Activated naive CD4-positive, alpha-beta T cell treated with anti-CD3 and anti-CD28 coated beads for 36 hours (primary cell): ENCODE data around the gene RAB24. TPM values are rescaled to one million over a fixed set of nuclear protein-coding genes. Genes with fewer than 3 reads are reported as not detected.

Source experiments
- CTCF ChIA-PET: fragments of 350-600 bp; sonication (Branson Sonifier 250); formaldehyde crosslinking; loops from one replicate; lab custom pipeline; 2021; ENCODE audit warnings: antibody characterized with exemption; lab: Charles Lee
- DNase-seq: peaks from one replicate; pipeline ENCODE4 v3.0.0-alpha.2; 2020
- H3K27ac Mint-ChIP-seq: one replicate; pipeline ENCODE4 v1.8.0; 2021; ENCODE audit warnings: mild to moderate bottlenecking, mixed read lengths
- H3K27me3 Mint-ChIP-seq: one replicate; pipeline ENCODE4 v1.8.0; 2021; ENCODE audit warnings: low read depth, mixed read lengths
- H3K36me3 Mint-ChIP-seq: one replicate; pipeline ENCODE4 v1.8.0; 2021; ENCODE audit warnings: low read depth, mixed read lengths
- H3K4me1 Mint-ChIP-seq: one replicate; pipeline ENCODE4 v1.8.0; 2021; ENCODE audit warnings: low read depth, mixed read lengths
- H3K4me3 Mint-ChIP-seq: one replicate; pipeline ENCODE4 v1.8.0; 2021; ENCODE audit warnings: mild to moderate bottlenecking, moderate library complexity, mixed read lengths
- H3K9me3 Mint-ChIP-seq: one replicate; pipeline ENCODE4 v1.8.0; 2021; ENCODE audit warnings: mixed read lengths
- intact Hi-C: fragments of 100-400 bp; cut with micrococcal nuclease; formaldehyde crosslinking; loops from one replicate; pipeline ENCODE4 v1.15.1; 2023
- total RNA-seq, 2 experiments: library from RNA; stranded (reverse); gene quantifications; one replicate each; pipeline ENCODE4 v1.2.3, GENCODE V29; 2021

The RAB24 gene
- total RNA-seq, 2 experiments from 2014 or later = 10.9 to 13.2 TPM

DNA sequence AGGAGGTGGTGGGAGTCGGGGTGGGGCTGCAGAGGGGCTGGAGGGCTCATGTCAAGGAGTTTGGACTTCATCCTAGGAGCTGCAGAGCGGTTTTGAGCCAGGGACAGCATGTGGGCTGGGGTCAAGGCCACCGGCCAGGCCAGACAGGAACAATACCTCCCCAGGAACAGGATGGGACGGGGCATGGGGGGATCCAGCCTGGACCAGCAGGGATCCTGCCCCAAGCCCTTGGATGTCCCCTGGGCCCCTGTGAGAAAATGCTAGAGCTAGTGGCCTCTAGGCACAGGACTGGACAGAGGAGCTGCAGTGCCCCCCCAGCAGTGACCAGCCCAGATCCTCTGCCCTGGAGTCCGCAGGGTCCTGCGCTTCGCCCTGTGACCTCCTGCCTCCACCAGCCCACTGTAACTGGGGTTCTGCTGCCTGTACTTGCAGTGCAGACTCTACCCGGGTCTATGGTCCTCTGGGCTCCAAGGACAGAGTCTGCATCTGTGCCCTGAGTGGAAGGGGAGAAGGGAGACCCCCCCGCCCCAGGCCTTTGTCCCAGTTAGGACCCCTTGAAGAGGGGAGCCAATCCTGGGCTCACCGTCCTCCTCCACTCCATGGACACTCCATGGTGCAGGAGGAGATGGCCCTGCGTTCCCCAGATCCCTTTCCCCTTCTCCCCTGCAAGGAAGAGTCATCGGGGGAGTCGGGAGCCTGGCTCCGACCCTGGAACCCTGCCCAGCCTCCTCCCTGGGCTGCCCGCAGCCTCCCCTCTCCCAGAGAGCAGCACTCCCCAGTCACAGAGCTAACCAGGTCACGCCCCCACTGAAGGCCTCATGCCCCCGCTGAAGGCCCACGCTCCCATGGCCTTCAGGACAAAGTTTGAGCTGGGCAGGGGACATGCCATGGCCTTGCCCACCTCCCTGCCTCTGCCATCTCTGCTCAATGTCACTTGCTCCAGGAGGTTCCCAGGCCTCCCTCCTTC, 11.1 kb upstream of the RAB24 start:
- H3K4me3 Mint-ChIP-seq = no peak overlapping the region
- H3K4me1 Mint-ChIP-seq = peaks cover 24% of the 10 kb centered on the region
- CTCF ChIA-PET = interaction anchor here (1.1 to 1.5 kb wide), 3 partner anchors 101 to 186 kb away, joined by 3 read pairs; no protein-coding TSS in a partner anchor
- H3K27ac Mint-ChIP-seq = no peak overlapping the region
- peaks cover 3% of the 10 kb centered on the region for H3K27me3 Mint-ChIP-seq
- peaks cover 2% of the 10 kb centered on the region for H3K9me3 Mint-ChIP-seq
- H3K36me3 Mint-ChIP-seq = peaks cover 9% of the 10 kb centered on the region
- no peak for DNase-seq
- intact Hi-C loops = loop anchor here (5.0 to 10.0 kb wide), 2 partner anchors 670 to 777 kb away; partner anchors contain the start of genes RNF44 and TSPAN17

DNA sequence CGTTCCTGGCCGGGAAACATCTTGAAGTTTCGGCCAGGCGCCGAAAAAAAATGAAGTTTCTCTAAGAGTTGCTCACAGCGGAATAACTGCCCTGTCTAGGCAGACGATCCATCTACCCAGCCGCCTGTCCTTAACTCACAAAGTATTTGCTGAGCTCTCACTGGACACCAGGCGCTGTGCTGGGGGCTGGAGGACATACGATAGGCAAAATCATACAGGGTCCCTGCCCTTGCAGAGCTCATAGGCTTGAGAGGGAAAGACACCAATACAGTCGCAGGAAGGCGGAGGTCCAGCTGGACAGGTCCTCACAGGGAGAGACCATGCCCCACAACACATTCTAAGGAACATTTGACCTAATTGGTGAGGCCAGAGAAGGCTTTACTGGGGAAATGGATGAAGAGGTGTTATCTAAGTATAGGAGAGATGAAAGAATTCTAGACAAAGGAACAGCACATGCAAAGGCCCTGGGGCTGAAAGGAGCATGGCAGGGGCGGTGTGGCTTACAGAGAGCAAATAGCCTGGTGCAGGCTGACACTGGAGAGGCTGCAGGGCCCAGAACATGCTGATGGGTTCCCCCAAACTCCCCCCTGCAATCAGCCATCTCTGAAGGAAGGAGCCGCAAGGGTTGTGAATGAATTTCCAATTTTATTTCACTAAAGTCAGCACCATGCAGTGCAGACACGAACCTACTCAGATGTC, 10.2 kb upstream of the RAB24 start:
- CTCF ChIA-PET = interaction anchor here (0.6 to 2.4 kb wide), 14 partner anchors 57 to 294 kb away, joined by 3 to 21 read pairs (median 4); no protein-coding TSS in a partner anchor
- peaks cover 3% of the 10 kb centered on the region for H3K27me3 Mint-ChIP-seq

DNA sequence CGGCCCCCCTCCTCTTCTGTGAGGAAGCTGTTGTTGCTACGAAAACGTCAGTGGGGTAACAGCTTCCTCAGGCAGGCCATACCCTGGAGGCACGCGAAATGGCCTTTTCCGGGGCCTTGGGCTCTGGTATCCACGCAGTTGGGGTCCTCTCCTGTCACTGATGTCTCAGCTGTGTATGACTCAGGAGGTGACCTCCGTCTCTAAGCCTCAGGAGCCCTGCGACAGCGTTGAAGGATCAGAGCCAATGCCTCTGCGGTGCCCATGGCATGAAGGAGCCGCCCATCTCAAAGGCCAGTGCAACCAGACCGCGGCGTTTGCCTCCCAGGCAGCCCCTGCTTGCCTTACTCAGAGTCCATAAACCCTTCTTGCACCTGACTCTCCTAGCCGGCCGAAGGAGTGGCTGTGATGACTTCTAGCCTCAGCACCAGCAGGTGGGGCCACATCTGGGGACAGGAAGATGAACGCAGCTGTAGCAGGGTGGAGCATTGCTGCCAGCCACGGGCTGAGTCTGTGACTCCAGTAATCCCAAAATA, 9.2 kb upstream of the RAB24 start:
- Mint-ChIP-seq H3K4me1 (peaks cover 19% of the 10 kb centered on the region), H3K36me3 (peaks cover 6% of the 10 kb centered on the region), H3K27ac (peak overlapping the region; percentile 82), H3K27me3 (peaks cover 3% of the 10 kb centered on the region), H3K4me3 (peak overlapping the region; percentile 97), H3K9me3 (no peaks in the 10 kb centered on the region)
- peak; percentile 85 for DNase-seq
- CTCF ChIA-PET = interaction anchor here (0.6 to 2.4 kb wide), 16 partner anchors 23 to 293 kb away, joined by 3 to 21 read pairs (median 5); no protein-coding TSS in a partner anchor
- intact Hi-C loops = loop anchor here (1.0 to 10.0 kb wide), 9 partner anchors 9 to 775 kb away; partner anchors contain the start of genes GRK6, LMAN2, PDLIM7 and PRELID1

More for the DNA sequence above, 10.2 kb upstream of the RAB24 start:
- peaks cover 25% of the 10 kb centered on the region for H3K4me1 Mint-ChIP-seq
- intact Hi-C loops = loop anchor here (2.0 to 10.0 kb wide), 5 partner anchors 37 to 776 kb away; partner anchors contain the start of genes LMAN2, RNF44 and TSPAN17
- H3K4me3 Mint-ChIP-seq = peak overlapping the region; percentile 97
- H3K36me3 Mint-ChIP-seq = peaks cover 6% of the 10 kb centered on the region
- no peak for DNase-seq
- no peaks in the 10 kb centered on the region for H3K9me3 Mint-ChIP-seq
- H3K27ac Mint-ChIP-seq = no peak overlapping the region

DNA sequence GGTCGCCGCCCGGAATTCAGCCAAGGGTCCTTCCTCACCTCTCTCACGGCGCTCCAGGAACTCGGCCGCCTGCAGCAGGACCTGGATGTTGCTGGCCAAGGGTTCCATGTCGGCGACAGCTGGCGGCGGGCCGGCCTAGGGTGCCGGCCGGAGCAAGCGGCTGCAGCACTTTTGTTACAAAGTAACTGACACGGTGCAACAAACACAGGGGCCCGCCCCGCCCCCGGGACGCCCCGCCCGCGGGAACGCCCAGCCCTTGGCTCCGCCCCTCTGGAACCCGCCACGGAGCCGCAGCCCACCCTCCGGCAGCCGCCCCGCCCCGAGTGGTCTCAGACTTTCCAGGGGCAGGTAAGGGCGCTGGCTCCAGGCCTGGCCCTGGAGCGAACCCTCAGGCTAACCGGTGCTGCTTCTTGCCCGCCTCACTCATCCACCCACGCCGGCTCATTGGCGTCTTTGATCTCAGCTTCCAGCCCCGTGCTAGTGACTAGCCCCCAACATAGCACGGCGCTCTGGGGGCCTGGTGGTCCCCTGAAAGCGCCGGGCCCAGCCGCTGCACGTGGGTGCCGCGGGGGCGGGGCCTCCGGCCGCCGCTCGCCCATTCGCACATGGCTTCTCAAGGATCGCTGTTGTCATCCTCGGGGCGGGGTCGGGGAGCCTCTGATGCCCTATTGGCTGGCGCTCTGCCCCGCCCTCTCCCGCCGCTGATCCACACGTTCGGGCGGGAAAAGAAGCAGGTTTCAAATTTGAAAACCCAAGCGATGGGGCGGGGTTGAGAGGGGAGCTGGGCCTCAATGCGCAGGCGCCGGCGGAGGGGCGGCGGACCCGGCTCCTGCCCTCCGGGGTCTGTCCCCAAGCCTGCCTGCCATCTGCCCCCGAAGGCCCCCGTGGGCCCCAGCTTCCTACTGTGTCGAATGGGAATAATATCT, 8.5 kb upstream of the RAB24 start, which contains the start of gene MXD3:
TSS of gene MXD3 (minus strand) at position 176 of the 926 bp plus-strand sequence. CDS start at position 108, 68 bp downstream.
- intact Hi-C loops = loop anchor here (1.0 to 10.0 kb wide), 9 partner anchors 9 to 775 kb away; partner anchors contain the start of genes GRK6, LMAN2, PDLIM7 and PRELID1
- H3K4me1 Mint-ChIP-seq = peaks cover 20% of the 10 kb centered on the region
- peak; percentile 99 for DNase-seq
- peak within 1 kb of the TSS; percentile 82 for H3K27ac Mint-ChIP-seq
- H3K27me3 Mint-ChIP-seq = peaks cover 3% of the 10 kb centered on the region
- H3K4me3 Mint-ChIP-seq = peak within 1 kb of the TSS; percentile 97
- H3K9me3 Mint-ChIP-seq = no peaks in the 10 kb centered on the region
- CTCF ChIA-PET = interaction anchor here (0.7 to 2.4 kb wide), 15 partner anchors 24 to 292 kb away, joined by 3 to 21 read pairs (median 5); no protein-coding TSS in a partner anchor
- peaks cover 6% of the 10 kb centered on the region for H3K36me3 Mint-ChIP-seq

DNA sequence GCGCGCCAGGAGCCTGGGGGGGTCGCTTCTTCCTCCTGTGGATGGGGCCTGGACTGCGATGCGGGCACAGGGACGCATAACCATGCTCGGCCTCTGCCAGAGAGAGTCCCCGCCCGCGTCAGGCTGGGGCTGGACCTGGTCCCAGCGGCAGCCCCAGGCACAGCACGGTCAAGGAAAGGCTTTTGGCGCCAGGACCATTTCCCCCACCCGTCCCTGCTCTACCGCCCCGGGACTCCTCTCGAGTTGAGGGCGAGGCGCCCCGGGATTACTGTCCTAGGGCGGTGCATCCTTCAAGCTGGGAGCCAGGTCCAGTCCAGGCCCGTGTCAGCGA, 7.8 kb upstream of the RAB24 start:
- H3K4me3 Mint-ChIP-seq = peak overlapping the region; percentile 97

DNA sequence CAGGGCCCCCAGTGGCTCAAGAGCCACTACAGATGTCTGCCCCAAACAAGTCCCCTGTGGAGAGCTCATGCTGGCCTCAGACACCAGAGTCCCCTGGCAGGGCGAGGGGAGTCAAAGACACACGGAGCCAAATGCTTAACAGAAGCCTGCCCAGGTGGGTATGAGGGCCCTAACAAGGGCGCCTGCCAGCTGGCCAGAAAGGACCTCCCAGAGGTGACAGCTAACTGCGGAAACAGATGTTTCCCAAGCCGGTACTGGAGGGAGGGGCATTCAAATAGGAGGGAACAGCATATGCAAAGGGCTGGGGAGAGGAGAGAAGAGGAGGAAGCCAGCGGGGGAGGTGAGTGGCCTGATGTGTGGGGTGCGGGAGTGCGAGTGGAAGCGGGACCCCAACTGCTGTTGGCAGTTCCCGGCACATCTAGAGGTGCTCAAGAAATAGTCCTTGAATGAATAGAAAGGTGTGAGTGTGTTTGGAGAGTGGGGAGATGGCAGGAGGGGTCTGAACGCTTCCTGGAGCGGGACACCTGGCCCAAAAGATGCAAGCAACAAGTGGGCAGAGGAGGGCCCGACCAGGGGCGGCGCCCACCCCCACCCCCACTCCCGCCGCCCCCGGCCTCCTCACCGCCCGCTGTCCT, 7.4 kb upstream of the RAB24 start:
- Mint-ChIP-seq H3K27ac (peak overlapping the region; percentile 73), H3K4me3 (peak overlapping the region; percentile 97), H3K36me3 (peaks cover 16% of the 10 kb centered on the region), H3K9me3 (no peaks in the 10 kb centered on the region), H3K27me3 (peaks cover 3% of the 10 kb centered on the region), H3K4me1 (peaks cover 28% of the 10 kb centered on the region)
- peak; percentile 58 for DNase-seq
- CTCF ChIA-PET = interaction anchor here (0.9 to 3.2 kb wide), 23 partner anchors 8 to 205 kb away, joined by 3 to 34 read pairs (median 5); partner anchors contain the start of genes LMAN2, PFN3 and SLC34A1
- intact Hi-C loops = loop anchor here (5.0 to 10.0 kb wide), 2 partner anchors 666 to 774 kb away; partner anchors contain the start of genes RNF44 and TSPAN17

More for the DNA sequence above, 7.8 kb upstream of the RAB24 start:
- Mint-ChIP-seq H3K27ac (no peak overlapping the region), H3K4me1 (peaks cover 24% of the 10 kb centered on the region), H3K27me3 (peaks cover 3% of the 10 kb centered on the region), H3K36me3 (peaks cover 12% of the 10 kb centered on the region), H3K9me3 (no peaks in the 10 kb centered on the region)
- CTCF ChIA-PET = interaction anchor here (2.2 to 3.2 kb wide), 2 partner anchors 176 to 198 kb away, joined by 7 to 34 read pairs; no protein-coding TSS in a partner anchor
- no peak for DNase-seq
- intact Hi-C loops = loop anchor here (5.0 to 10.0 kb wide), 2 partner anchors 667 to 774 kb away; partner anchors contain the start of genes RNF44 and TSPAN17

DNA sequence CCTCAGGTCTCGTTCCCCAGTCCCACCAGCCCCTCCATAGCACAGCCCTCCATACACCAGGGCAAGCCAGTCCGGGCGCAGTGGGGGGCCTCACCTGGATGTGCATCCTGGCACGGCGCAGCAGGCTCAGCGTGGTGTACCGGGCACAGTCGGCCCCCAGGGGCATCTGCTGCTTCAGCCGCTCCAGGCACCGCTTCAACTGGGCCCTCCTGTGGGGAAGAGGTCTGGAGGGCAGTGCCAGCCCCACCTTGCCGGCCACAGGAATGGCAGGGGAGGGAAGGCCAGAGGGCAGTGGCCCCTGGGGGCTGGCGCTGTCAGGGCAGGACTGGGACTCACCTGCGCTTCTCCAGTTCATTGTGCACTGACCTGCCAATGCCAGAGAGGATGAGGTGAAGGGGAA, 6.8 kb upstream of the RAB24 start:
- peak overlapping the region; percentile 97 for H3K4me3 Mint-ChIP-seq
- no peak overlapping the region for H3K27ac Mint-ChIP-seq
- intact Hi-C loops = loop anchor here (5.0 to 10.0 kb wide), 2 partner anchors 666 to 773 kb away; partner anchors contain the start of genes RNF44 and TSPAN17
- no peaks in the 10 kb centered on the region for H3K9me3 Mint-ChIP-seq
- H3K27me3 Mint-ChIP-seq = peaks cover 3% of the 10 kb centered on the region
- CTCF ChIA-PET = interaction anchor here (0.7 to 3.2 kb wide), 38 partner anchors 9 to 206 kb away, joined by 3 to 34 read pairs (median 4); partner anchors contain the start of genes LMAN2, PFN3 and SLC34A1
- H3K4me1 Mint-ChIP-seq = peaks cover 33% of the 10 kb centered on the region
- H3K36me3 Mint-ChIP-seq = peaks cover 21% of the 10 kb centered on the region
- DNase-seq = no peak

DNA sequence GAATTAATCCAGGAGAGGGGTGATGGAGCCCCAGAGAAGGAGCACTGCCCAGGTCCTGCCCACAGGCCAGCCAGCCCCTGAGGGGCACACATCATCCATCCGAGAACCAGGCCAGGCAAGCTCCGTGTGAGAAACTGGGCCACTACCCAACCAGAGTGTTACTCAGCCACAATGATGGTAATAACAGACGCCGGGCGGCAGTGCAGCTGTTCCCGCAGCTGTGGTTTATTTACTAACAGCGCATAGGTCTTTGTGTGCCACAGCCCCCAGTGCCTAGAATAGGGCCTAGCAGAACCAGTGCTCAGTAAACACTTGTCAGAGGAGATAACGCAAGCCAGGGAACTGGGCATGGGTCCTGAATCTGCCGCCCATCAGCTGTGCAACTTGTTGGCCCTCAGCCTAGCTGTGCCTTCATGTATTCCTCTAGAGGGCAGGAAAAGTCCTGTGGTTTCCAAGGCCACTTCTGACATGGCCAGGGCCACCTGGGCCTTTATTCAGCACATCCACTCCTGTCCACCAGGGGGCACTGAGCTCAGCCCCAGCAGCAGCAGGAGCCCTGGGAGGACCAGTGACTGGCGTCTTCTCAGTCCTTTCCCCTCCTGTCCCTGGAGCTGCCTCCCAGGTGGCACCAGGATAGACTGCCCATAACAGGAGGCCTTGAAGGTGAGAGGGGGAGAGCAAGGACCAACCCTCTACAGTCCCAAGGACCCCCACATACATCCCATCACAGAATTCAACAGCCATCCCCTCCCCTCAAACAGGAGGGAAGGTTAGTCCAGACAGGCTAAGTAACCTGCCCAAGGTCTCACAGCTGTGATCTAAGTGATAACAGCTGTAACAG, 6.1 kb upstream of the RAB24 start:
- H3K4me1 Mint-ChIP-seq = peaks cover 41% of the 10 kb centered on the region

DNA sequence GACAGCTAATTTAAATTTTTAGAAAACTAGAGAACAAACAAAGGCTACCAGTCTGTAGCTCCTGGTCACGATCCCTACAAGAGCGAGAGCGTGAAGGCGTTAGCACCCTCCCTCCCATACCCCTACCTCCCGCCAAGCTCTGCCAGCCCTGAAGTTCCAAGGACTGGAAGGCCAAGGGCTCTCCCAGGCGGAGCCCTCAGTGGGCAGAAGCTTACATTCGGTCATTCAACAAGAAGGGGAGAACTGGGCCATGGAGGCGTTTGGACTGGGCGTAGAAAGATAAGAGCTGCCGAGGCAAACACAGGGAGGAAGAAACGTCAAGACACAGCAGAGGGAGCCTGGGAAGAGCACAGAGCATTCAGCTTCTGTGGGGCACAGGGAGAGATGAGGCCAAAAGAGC, 5.2 kb upstream of the RAB24 start:
- Mint-ChIP-seq H3K4me3 (no peak overlapping the region), H3K36me3 (peaks cover 35% of the 10 kb centered on the region)
- CTCF ChIA-PET = interaction anchor here (0.5 to 3.2 kb wide), 20 partner anchors 10 to 195 kb away, joined by 3 to 34 read pairs (median 5); partner anchors contain the start of genes PDLIM7 and PFN3

More for the DNA sequence above, 6.1 kb upstream of the RAB24 start:
- Mint-ChIP-seq H3K9me3 (no peaks in the 10 kb centered on the region), H3K27ac (no peak overlapping the region), H3K27me3 (peaks cover 3% of the 10 kb centered on the region), H3K36me3 (peaks cover 29% of the 10 kb centered on the region), H3K4me3 (peak overlapping the region; percentile 46)
- CTCF ChIA-PET = interaction anchor here (0.7 to 3.2 kb wide), 43 partner anchors 8 to 207 kb away, joined by 3 to 34 read pairs (median 4); partner anchors contain the start of genes LMAN2, PDLIM7, PFN3 and SLC34A1
- DNase-seq = peak; percentile 80
- intact Hi-C loops = loop anchor here (5.0 to 10.0 kb wide), 2 partner anchors 665 to 772 kb away; partner anchors contain the start of genes RNF44 and TSPAN17

More for the DNA sequence above, 5.2 kb upstream of the RAB24 start:
- Mint-ChIP-seq H3K27me3 (peaks cover 3% of the 10 kb centered on the region), H3K4me1 (peaks cover 47% of the 10 kb centered on the region), H3K9me3 (no peaks in the 10 kb centered on the region), H3K27ac (no peak overlapping the region)
- intact Hi-C loops = no loop called here
- no peak for DNase-seq
